Transverse colon (tissue), 4 donors: Measurements from ENCODE around the gene HAUS3. TPM values are rescaled to one million over a fixed set of nuclear protein-coding genes. Genes with fewer than 3 reads are reported as not detected.
"Not testable (repeated sequence)": the region's sequence is repeated elsewhere in the genome, so short reads cannot be mapped to it uniquely, and the experiment has no call there.

Experiments used
- DNase-seq: peaks from one replicate; pipeline ENCODE4 v3.0.0-alpha.2; 2019
- H3K27ac ChIP-seq, 4 donors: fragments of 200-600 bp; sonication (generic); 2 replicates each; pipeline ENCODE4 v1.5.1; 2016 to 2018; ENCODE audit warnings: inconsistent platforms in 4 of 4
- H3K27me3 ChIP-seq: fragments of 200-600 bp; sonication (generic); 2 replicates; pipeline ENCODE4 v1.5.1; 2017; ENCODE audit warnings: inconsistent platforms
- H3K36me3 ChIP-seq, 4 donors: fragments of 200-600 bp; sonication (generic); 2 replicates each; pipeline ENCODE4 v1.5.1; 2017 to 2019; ENCODE audit warnings: inconsistent platforms in 4 of 4
- H3K4me1 ChIP-seq, 4 donors: fragments of 200-600 bp; sonication (generic); 2 replicates each; pipeline ENCODE4 v1.5.1; 2017 to 2020; ENCODE audit warnings: inconsistent platforms in 4 of 4
- H3K4me3 ChIP-seq, 4 donors: fragments of 200-600 bp; sonication (generic); 1 replicate in 1 of 4; 2 replicates in 3 of 4; pipeline versions ENCODE4 v1.5.1 to v1.6.1; 2017 to 2019; ENCODE audit warnings: inconsistent platforms in 4 of 4
- H3K9me3 ChIP-seq, 2 donors: fragments of 200-600 bp; sonication (generic); 2 replicates each; pipeline ENCODE4 v1.5.1; 2017 to 2019; ENCODE audit warnings: inconsistent platforms in 2 of 2
- EP300 ChIP-seq: sonication (generic); formaldehyde crosslinking; IDR thresholded peaks from one replicate; pipeline ENCODE4 v1.6.1; 2017; ENCODE audit warnings: antibody characterized with exemption, low read depth
- POLR2A ChIP-seq: fragments of 450-650 bp; IDR thresholded peaks from one replicate; pipeline ENCODE4 v1.6.1; 2016; ENCODE audit warnings: antibody characterized with exemption, mild to moderate bottlenecking, moderate library complexity
- POLR2AphosphoS5 ChIP-seq, 3 donors: sonication (generic); formaldehyde crosslinking; IDR thresholded peaks; one replicate each; pipeline ENCODE4 v1.6.1; 2016; ENCODE audit warnings: antibody characterized with exemption in 3 of 3
- WGBS, 2 donors: methylation state at CpG; one replicate each; pipeline ENCODE4 v1.1.5; 2018; ENCODE audit warnings: low coverage in 1 of 2; 5-methylcytosine and 5-hydroxymethylcytosine counted together
- in situ Hi-C, 4 donors: fragments of 200-750 bp; cut with MboI; loops; one replicate each; pipeline versions ENCODE4 v1.15.0 to v1.15.1; 2017; ENCODE audit warnings: low sequenced_read_pairs in 3 of 4, low pct_ligation_motif_present in 1 of 4, low pct_unique_long_range_greater_than_20kb in 1 of 4
- intact Hi-C: fragments of 100-400 bp; cut with DNase I; formaldehyde crosslinking; loops from one replicate; pipeline ENCODE4 v1.15.1; 2023; ENCODE audit warnings: low total_unique reads
- total RNA-seq, 4 donors: library from RNA; depleted of rRNA; stranded (reverse); fragments of >200 nt; gene quantifications; one replicate each; pipeline ENCODE4 v1.1.0, GENCODE V29; 2016
- TF ChIP-seq, protein P1 (sequence below), 5 experiments: fragments of 200-600 bp in 3 of 5; fragments of 450-650 bp in 2 of 5; sonication (generic) in 3 of 5; IDR thresholded peaks; 1 replicate in 2 of 5; 2 replicates in 3 of 5; pipeline ENCODE4 v1.5.1; 2016 to 2017; ENCODE audit warnings: antibody characterized with exemption in 5 of 5, inconsistent platforms in 3 of 5, mild to moderate bottlenecking in 2 of 5, moderate library complexity in 1 of 5

HAUS3 gene
- total RNA-seq, 4 donors from 2014 or later: 2.0 to 18.0 (median 11.3) TPM

DNA sequence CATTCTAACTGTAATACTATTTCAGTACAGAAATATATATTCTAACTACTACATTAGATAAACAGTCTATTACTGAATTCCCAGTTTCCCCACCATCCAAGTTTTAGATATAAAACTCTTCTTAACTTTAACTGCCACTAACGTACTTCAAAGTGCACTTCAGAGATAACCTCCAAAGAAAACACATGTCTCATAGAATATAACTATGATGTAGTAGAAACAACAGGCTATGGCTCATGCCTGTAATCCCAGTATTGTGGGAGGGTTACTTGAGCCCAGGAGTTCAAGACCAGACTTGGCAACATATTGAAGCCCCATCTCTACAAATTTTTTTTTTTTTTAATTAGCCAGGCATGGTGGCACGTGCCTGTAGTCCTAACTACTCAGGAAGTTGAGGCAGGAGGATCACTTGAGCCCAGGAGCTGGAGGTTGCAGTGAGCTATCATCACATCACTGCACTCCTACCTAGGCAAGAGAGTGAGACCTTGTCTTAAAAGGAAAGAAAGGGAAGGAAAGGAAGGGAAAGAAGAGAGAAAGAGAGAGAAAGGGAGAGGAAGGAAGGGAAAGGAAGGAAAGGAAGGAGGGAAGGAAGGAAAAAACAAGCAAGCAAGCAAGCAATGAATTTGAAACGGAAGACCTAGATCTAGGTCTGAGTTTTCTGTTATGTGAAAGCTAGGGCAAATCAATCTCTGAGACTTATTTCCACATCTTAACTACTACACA is 4.8 kb downstream of the HAUS3 start:
- WGBS, 2 donors: 54 to 79% methylated on average over 3 of the region's 3 CpGs
- no peaks in the 10 kb centered on the region for H3K9me3 ChIP-seq
- in situ Hi-C loops: loop anchor here in 2 of 4 donors (25.0 kb wide), 2 partner anchors 175 to 225 kb away; partner anchors contain the start of genes CFAP99 (in 1 of the 2), RNF4 (in 1 of the 2) and ZFYVE28 (in 1 of the 2)
- H3K4me1 ChIP-seq: peaks cover 22 to 43% (median 29%) of the 10 kb centered on the region in 4 donors
- DNase-seq: no peak
- intact Hi-C loops: no loop called here
- no peaks in the 10 kb centered on the region for H3K27me3 ChIP-seq
- H3K36me3 ChIP-seq: peaks cover 0 to 22% (median 9%) of the 10 kb centered on the region in 4 donors
- no peak overlapping the region for H3K27ac ChIP-seq
- TF ChIP-seq POLR2A: no peak
- TF ChIP-seq POLR2AphosphoS5 (IDR thresholded peaks at IDR 0.05): no peak
- TF ChIP-seq, protein P1, sequence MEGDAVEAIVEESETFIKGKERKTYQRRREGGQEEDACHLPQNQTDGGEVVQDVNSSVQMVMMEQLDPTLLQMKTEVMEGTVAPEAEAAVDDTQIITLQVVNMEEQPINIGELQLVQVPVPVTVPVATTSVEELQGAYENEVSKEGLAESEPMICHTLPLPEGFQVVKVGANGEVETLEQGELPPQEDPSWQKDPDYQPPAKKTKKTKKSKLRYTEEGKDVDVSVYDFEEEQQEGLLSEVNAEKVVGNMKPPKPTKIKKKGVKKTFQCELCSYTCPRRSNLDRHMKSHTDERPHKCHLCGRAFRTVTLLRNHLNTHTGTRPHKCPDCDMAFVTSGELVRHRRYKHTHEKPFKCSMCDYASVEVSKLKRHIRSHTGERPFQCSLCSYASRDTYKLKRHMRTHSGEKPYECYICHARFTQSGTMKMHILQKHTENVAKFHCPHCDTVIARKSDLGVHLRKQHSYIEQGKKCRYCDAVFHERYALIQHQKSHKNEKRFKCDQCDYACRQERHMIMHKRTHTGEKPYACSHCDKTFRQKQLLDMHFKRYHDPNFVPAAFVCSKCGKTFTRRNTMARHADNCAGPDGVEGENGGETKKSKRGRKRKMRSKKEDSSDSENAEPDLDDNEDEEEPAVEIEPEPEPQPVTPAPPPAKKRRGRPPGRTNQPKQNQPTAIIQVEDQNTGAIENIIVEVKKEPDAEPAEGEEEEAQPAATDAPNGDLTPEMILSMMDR (IDR thresholded peaks at IDR 0.05): no peak
- TF ChIP-seq EP300: no peak
- H3K4me3 ChIP-seq: no peak overlapping the region

DNA sequence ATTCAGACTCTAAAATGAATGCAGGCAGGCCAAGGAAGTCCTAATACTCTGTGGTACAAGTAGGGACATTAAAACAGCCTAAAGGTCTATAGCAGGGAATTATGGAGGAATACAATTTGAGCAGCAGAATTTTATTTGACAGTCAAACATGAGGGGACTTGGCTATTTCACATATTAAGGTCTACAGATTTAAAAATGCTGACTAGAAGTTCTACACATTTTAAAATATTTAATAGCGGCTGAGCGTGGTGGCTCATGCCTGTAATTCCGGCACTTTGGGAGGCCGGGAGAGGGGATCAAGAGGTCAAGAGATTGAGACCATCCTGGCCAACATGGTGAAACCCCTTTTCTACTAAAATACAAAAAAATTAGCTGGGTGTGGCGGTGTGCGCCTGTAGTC is 10.8 kb downstream of the HAUS3 start:
- intact Hi-C loops (no loop called here), in situ Hi-C loops (loop anchor here in 2 of 4 donors (25.0 kb wide), 2 partner anchors 181 to 231 kb away; partner anchors contain the start of genes CFAP99 (in 1 of the 2), RNF4 (in 1 of the 2) and ZFYVE28 (in 1 of the 2))
- no peak for DNase-seq
- Histone ChIP-seq H3K4me1 (no peaks in the 10 kb centered on the region), H3K36me3 (peaks cover 0 to 26% (median 6%) of the 10 kb centered on the region in 4 donors), H3K4me3 (no peak overlapping the region), H3K27ac (no peak overlapping the region), H3K27me3 (no peaks in the 10 kb centered on the region), H3K9me3 (no peaks in the 10 kb centered on the region)
- TF ChIP-seq, protein P1 (IDR thresholded peaks at IDR 0.05): no peak
- no peak for TF ChIP-seq POLR2AphosphoS5 (IDR thresholded peaks at IDR 0.05)
- TF ChIP-seq POLR2A: no peak
- no peak for TF ChIP-seq EP300
- 97 to 99% methylated on average over 4 to 6 of the region's 6 CpGs for WGBS, 2 donors

DNA sequence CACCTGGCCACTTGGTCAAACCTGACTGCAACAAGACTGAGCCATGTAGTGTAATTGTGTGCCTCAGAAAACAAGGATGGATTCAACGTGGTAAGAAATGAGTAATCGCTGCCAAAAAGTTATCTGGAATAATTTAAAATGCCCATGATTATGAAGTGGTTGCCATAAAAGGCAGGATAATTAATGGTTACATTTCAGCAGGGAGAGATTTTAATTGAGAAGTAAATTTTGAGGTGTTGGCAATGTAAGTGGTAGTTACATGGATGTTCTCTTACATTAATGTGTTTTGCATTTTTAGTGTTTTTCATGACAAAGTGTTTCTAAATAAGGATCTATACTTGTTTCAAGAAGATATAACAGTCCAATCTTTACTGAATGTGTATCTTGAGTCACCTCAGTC is 15.7 kb downstream of the HAUS3 start:
- intact Hi-C loops: no loop called here

DNA sequence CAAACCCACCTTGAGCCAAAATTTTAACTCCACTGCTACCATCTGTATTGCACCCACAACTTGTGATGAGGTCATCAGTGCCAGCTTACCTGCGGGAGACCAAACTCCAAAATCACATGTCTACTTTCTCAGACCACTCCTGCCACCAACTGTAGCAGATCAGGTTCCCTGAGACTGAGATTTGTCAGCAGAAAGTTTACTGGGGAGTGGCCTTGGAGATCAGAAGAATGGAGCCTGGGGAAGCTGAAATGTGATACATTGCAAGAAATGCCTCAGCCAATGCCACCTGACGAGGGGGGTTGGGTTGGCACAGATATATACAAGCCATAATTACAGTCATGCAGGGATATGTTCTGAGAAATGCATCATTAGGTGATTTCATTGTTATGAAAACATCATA is 19.1 kb downstream of the HAUS3 start:
- in situ Hi-C loops: loop anchor here in 3 of 4 donors (10.0 to 25.0 kb wide), 3 partner anchors 52 to 222 kb away; no protein-coding TSS in a partner anchor
- 93% methylated on average over 2 of the region's 2 CpGs; no CpG with 5 or more reads in 1 of the 2 donors for WGBS, 2 donors
- no peak for DNase-seq

More for the DNA sequence above, 15.7 kb downstream of the HAUS3 start:
- H3K27me3 ChIP-seq: no peaks in the 10 kb centered on the region
- WGBS, 2 donors: 80 to 100% methylated on average over 2 of the region's 2 CpGs
- H3K4me1 ChIP-seq: no peaks in the 10 kb centered on the region
- in situ Hi-C loops: loop anchor here in 3 of 4 donors (10.0 to 25.0 kb wide), 4 partner anchors 49 to 236 kb away; partner anchors contain the start of genes CFAP99 (in 1 of the 3), RNF4 (in 1 of the 3) and ZFYVE28 (in 1 of the 3)
- H3K27ac ChIP-seq: no peak overlapping the region
- H3K36me3 ChIP-seq: peaks cover 0 to 4% (median 0%) of the 10 kb centered on the region in 4 donors
- DNase-seq: no peak
- TF ChIP-seq, protein P1 (IDR thresholded peaks at IDR 0.05): no peak
- TF ChIP-seq POLR2A: no peak
- TF ChIP-seq POLR2AphosphoS5 (IDR thresholded peaks at IDR 0.05): no peak
- no peak for TF ChIP-seq EP300
- H3K4me3 ChIP-seq: no peak overlapping the region
- no peaks in the 10 kb centered on the region for H3K9me3 ChIP-seq

DNA sequence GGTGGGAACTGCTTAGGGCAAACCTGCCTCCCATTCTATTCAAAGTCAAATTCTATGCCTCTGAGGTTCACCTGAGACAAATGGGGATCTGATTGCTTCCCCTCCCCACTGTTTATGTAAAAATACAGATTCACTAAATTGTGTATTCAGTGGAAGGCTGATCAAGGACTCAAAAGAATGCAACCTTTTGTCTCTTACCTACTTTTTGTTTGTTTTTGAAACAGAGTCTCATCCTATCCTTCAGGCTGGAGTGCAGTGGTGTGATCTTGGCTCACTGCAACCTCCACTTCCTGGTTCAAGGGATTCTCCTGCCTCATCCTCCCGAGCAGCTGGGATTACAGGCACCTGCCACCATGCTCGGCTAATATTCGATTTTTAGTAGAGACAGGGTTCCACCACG is 20.5 kb downstream of the HAUS3 start:
- DNase-seq, intact Hi-C loops, H3K9me3 ChIP-seq, H3K4me1 ChIP-seq, H3K27ac ChIP-seq, H3K4me3 ChIP-seq, H3K27me3 ChIP-seq, H3K36me3 ChIP-seq: not testable (repeated sequence)
- in situ Hi-C loops: loop anchor here in 3 of 4 donors (10.0 to 25.0 kb wide), 3 partner anchors 53 to 223 kb away; no protein-coding TSS in a partner anchor
- WGBS, 2 donors: 78% methylated on average over 4 of the region's 4 CpGs; no CpG with 5 or more reads in 1 of the 2 donors

More for the DNA sequence above, 19.1 kb downstream of the HAUS3 start:
- intact Hi-C loops: no loop called here
- Histone ChIP-seq H3K4me3 (no peak overlapping the region), H3K4me1 (no peaks in the 10 kb centered on the region), H3K27me3 (no peaks in the 10 kb centered on the region), H3K36me3 (no peaks in the 10 kb centered on the region), H3K9me3 (no peaks in the 10 kb centered on the region), H3K27ac (no peak overlapping the region)
- TF ChIP-seq POLR2A (no peak), EP300 (no peak), POLR2AphosphoS5 (IDR thresholded peaks at IDR 0.05) (no peak)
- TF ChIP-seq, protein P1 (IDR thresholded peaks at IDR 0.05): no peak
